Neutrophil (primary cell): ENCODE data around the gene PERCC1.

ENCODE experiments used
- H3K27ac ChIP-seq: fragments of 200-600 bp; sonication (generic); 2 replicates; pipeline ENCODE4 v1.5.1; 2016; ENCODE audit warnings: mild to moderate bottlenecking, moderate library complexity
- H3K27me3 ChIP-seq: fragments of 200-600 bp; sonication (generic); 2 replicates; pipeline ENCODE4 v1.6.0; 2016; ENCODE audit warnings: mild to moderate bottlenecking
- H3K36me3 ChIP-seq: fragments of 200-600 bp; sonication (generic); 2 replicates; pipeline ENCODE4 v1.5.1; 2017
- H3K4me1 ChIP-seq, 2 experiments: fragments of 200-600 bp in 1 of 2; sonication (generic) in 1 of 2; 1 replicate in 1 of 2; 2 replicates in 1 of 2; pipeline versions ENCODE4 v1.5.1 to v1.6.1; 2013 to 2016; ENCODE audit warnings: low read depth in 1 of 2, low read length in 1 of 2, mild to moderate bottlenecking in 1 of 2, moderate library complexity in 1 of 2; ENCODE audit not compliant: control insufficient read depth in 1 of 2, insufficient read depth in 1 of 2
- H3K4me3 ChIP-seq, 2 experiments: fragments of 200-600 bp in 1 of 2; sonication (generic) in 1 of 2; 1 replicate in 1 of 2; 2 replicates in 1 of 2; pipeline ENCODE4 v1.5.1; 2013 to 2016; ENCODE audit warnings: low read depth in 1 of 2, low read length in 1 of 2, mild to moderate bottlenecking in 1 of 2, moderate library complexity in 1 of 2
- H3K9me3 ChIP-seq: fragments of 200-600 bp; sonication (generic); 2 replicates; pipeline ENCODE4 v1.5.1; 2016
- CTCF ChIP-seq: fragments of 200-600 bp; sonication (generic); IDR thresholded peaks from 2 replicates; pipeline ENCODE4 v1.5.1; 2016; ENCODE audit warnings: antibody characterized with exemption

The PERCC1 gene

GRCh38 chr16:1430759-1431496 lies at the start of gene PERCC1:
PERCC1 (plus strand) TSS chr16:1431078; CDS start chr16:1432594, 1,516 bp downstream.
- Histone ChIP-seq H3K4me3 (no peak within 1 kb of the TSS), H3K27me3 (peaks cover 68% of the 10 kb centered on the region), H3K27ac (no peak within 1 kb of the TSS), H3K36me3 (no peaks in the 10 kb centered on the region), H3K4me1 (peaks cover 0 to 3% of the 10 kb centered on the region in 2 experiments), H3K9me3 (no peaks in the 10 kb centered on the region)
- no peak for TF ChIP-seq CTCF

- H3K27me3 ChIP-seq, result peaks cover 16% of the 10 kb centered on the region
Measured at GRCh38 chr16:1381612-1382406, 49.1 kb upstream of the PERCC1 start.

GRCh38 chr16:1383556-1383955 lies 47.3 kb upstream of the PERCC1 start:
- Histone ChIP-seq H3K4me1 (peaks cover 5 to 17% of the 10 kb centered on the region in 2 experiments), H3K27ac (no peak overlapping the region), H3K9me3 (no peaks in the 10 kb centered on the region), H3K36me3 (peaks cover 90% of the 10 kb centered on the region), H3K4me3 (no peak overlapping the region), H3K27me3 (peaks cover 16% of the 10 kb centered on the region)
- TF ChIP-seq CTCF, result no peak

More at GRCh38 chr16:1381612-1382406, 49.1 kb upstream of the PERCC1 start:
- Histone ChIP-seq H3K4me1 (peaks cover 8 to 21% of the 10 kb centered on the region in 2 experiments), H3K27ac (no peak overlapping the region), H3K36me3 (peaks cover 87% of the 10 kb centered on the region), H3K9me3 (no peaks in the 10 kb centered on the region), H3K4me3 (no peak overlapping the region)
- no peak for TF ChIP-seq CTCF

- peaks cover 1% of the 10 kb centered on the region for H3K27me3 ChIP-seq
- H3K27ac ChIP-seq, result no peak overlapping the region
- no peak for TF ChIP-seq CTCF
- H3K4me1 ChIP-seq, result peaks cover 0 to under 1% of the 10 kb centered on the region in 2 experiments
- no peak overlapping the region for H3K4me3 ChIP-seq
- H3K9me3 ChIP-seq, result no peaks in the 10 kb centered on the region
- H3K36me3 ChIP-seq, result peaks cover 98% of the 10 kb centered on the region
Measured at GRCh38 chr16:1385232-1385631, 45.6 kb upstream of the PERCC1 start.

- Histone ChIP-seq H3K4me3 (no peak overlapping the region), H3K27ac (no peak overlapping the region), H3K27me3 (no peaks in the 10 kb centered on the region), H3K4me1 (no peaks in the 10 kb centered on the region), H3K36me3 (peaks cover 98% of the 10 kb centered on the region), H3K9me3 (no peaks in the 10 kb centered on the region)
- no peak for TF ChIP-seq CTCF
Measured at GRCh38 chr16:1387331-1387730, 43.5 kb upstream of the PERCC1 start.
